Globus pallidus (tissue), 1 donor: ENCODE measurements around the gene CTSF.
"Not testable (repeated sequence)": the region's sequence is repeated elsewhere in the genome, so short reads cannot be mapped to it uniquely, and the experiment has no call there.

Experiments used
- DNase-seq: peaks from one replicate; pipeline ENCODE4 v3.0.0-alpha.2; 2015; ENCODE audit warnings: low spot score

Gene CTSF

GRCh38 chr11:66589996-66590675, 21.7 kb upstream of the CTSF start:
- DNase-seq: no peak

- not testable (repeated sequence) for DNase-seq
These were observed 20.9 kb upstream of the CTSF start for GRCh38 chr11:66589315-66589714.

- no peak for DNase-seq
These were observed 17.7 kb upstream of the CTSF start for GRCh38 chr11:66586136-66586535.

- not testable (repeated sequence) for DNase-seq
These were observed 17.0 kb upstream of the CTSF start for GRCh38 chr11:66585447-66585846.

GRCh38 chr11:66582565-66583147, 14.2 kb upstream of the CTSF start:
- not testable (repeated sequence) for DNase-seq

GRCh38 chr11:66581261-66581660, 12.9 kb upstream of the CTSF start:
- DNase-seq: no peak

GRCh38 chr11:66580803-66581202, 12.4 kb upstream of the CTSF start:
- no peak for DNase-seq

- no peak for DNase-seq
These were observed 10.7 kb upstream of the CTSF start for GRCh38 chr11:66579017-66579606.

- no peak for DNase-seq
These were observed 2.4 kb upstream of the CTSF start for GRCh38 chr11:66570850-66571180.

- DNase-seq: no peak
These were observed 1.9 kb upstream of the CTSF start for GRCh38 chr11:66570079-66570849.

GRCh38 chr11:66569076-66569475, 670 bp upstream of the CTSF start:
- no peak for DNase-seq

GRCh38 chr11:66567787-66568123, 651 bp downstream of the CTSF start:
- no peak for DNase-seq

- no peak for DNase-seq
These were observed 2.2 kb downstream of the CTSF start for GRCh38 chr11:66566221-66566620.

GRCh38 chr11:66564984-66565383, 3.4 kb downstream of the CTSF start:
- no peak for DNase-seq

- no peak for DNase-seq
These were observed 3.9 kb downstream of the CTSF start for GRCh38 chr11:66564538-66564937.

- DNase-seq: no peak
These were observed 4.6 kb downstream of the CTSF start for GRCh38 chr11:66563832-66564231.

GRCh38 chr11:66562907-66563583, 5.4 kb downstream of the CTSF start:
- no peak for DNase-seq

- DNase-seq: no peak
These were observed 6.1 kb downstream of the CTSF start for GRCh38 chr11:66562275-66562674.

GRCh38 chr11:66561975-66562248, 6.5 kb downstream of the CTSF start:
- DNase-seq: no peak

GRCh38 chr11:66561178-66561974, 7.0 kb downstream of the CTSF start:
- DNase-seq: no peak

GRCh38 chr11:66559866-66560676, 8.3 kb downstream of the CTSF start:
- DNase-seq: no peak
